ENCODE results near the gene EMC6.

Gene EMC6

DNA sequence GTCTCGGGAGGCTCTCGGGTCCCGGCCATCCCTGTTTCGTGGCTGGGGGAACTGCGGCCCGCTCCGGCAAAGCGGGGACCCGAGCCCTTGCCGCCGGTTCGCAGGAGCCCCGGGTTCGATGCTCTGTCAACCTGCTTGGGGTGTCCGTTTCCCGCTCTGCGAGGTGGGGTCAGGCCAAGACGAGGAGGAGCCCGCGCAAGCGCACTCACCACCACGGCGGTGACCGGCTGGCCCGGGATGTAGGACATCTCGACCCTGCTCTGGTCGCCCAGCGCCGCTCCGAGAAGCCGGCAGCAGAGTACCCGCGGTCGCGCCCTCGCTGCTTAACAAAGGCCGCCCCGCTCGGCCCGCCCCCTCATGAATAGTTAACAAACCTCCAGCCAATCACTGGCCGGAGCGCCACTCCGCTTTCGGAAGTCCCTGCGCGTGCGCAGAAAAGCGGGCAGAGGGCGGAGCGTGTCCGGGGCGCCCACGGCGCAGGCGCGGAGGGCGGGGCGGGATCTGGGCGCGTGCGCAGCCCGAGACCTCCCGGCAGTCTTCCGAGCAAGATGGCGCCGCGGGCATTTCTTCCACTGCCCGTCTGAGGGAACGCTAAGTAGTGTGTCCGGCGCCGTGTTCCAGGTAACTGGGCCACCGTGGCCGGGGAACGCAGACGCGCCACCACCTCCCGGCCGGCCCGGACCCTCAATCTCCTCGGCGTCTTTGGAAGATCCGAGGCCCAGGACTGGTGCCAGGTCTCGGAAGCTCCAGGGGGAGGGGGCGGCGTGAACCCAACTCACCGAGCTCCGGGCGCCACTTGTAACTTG, at the start of gene EMC6, which contains the start of gene TAX1BP3:
TSS of gene EMC6 (plus strand) at position 534 of the 806 bp plus-strand sequence. CDS start 335 bp downstream, outside the sequence.
TSS of gene TAX1BP3 (minus strand) at position 300 of the 806 bp plus-strand sequence. CDS start at position 248, 52 bp downstream.
- peak; percentile 96 for DNase-seq

DNA sequence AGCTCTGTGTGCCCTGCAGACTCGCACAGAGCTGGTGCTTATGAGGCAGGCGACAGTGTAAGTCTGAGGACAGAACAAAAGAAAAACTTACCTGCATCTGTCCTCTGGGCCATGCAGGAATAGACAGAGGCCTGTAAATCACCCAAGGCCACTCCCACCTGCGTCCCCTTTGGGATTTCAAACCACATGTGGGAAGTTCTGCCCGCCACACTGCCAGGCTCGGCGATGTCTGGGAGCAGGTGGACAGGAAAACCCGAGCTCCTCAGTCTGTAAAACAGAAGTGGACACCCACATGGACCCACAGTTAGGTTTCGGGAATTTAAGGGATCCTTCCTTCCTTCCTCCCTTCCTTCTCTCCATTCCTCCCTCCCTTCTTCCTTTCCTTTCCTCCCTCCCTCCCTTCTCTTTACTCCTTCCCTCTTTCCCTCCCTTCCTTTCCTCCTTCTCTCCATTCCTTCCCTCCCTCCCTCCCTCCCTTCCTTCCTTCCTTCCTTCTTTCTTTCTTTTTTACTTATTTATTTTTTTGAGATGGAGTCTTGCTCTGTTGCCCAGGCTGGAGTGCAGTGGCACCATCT, 47.4 kb upstream of the EMC6 start:
- DNase-seq, result no peak

DNA sequence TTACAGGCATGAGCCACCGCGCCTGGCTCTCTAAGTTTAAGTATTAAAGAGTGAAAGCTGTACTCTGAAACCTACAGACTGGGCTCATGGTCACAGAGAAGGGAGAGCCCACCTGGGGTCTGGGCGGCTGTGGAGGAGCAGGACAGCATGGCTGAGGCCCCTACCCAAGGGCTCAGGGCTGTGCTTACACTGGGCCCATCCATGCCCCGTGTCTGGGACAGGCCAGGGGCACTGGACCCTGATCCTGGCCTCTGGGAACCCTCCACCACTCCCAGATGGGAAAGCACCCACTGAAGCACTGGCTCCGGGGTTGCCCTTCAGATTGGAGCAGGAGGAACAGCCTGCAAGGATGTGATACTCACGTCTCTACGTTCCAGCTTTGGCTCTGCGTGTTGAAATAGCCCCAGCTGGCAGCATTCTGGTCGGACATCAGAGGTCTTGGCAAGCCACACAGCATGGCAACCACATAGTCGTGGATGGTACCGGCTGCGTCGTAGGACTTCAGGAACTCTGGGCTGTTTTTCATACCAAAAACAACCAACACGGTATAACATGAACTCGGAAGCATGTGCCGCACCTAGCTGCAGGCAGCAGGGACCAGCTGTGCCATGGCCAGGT, 45.5 kb upstream of the EMC6 start:
- DNase-seq, result no peak

DNA sequence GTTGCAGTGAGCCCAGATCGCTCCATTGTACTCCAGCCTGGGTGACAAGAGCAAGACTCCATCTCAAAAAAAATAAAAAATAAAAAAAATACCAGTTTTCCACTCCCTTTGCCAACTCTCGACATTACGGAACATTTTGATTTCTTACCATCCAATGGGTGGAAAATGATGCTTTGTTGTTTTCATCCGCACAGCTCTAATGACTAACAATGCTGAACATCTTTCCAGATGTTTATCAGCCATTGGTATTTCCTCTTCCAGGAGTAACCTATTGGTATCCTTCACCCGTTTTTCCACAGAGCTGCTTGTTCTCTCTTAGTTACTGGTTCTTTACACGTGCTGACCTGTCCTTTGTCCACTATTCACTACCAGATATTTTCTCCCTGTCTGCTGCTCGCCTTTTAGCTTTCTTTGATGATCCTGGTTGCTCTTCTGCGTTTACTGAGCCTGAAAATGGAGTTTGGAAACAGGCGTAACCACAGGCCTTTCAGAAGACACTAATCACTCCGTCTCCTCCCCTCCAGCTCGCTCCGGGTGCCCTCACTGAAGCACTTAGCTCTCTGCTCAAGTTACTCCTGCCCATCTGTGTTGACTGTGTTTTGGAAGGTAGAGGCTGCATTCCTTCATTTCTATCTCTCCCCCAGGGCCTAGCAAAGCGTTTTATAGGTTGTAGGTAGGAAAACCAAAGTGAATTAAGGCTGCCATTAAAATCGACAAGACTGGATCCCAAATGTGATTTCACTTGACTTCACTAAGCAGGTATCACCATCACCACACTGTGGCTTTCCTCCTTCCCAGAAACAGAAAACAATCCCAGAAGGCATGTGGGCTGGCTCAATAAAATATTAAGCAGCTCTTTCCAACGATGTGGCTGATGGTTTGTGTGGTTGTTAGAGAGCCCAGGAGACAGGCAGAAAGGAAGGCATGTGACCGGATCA, 41.5 kb upstream of the EMC6 start:
- no peak for DNase-seq

DNA sequence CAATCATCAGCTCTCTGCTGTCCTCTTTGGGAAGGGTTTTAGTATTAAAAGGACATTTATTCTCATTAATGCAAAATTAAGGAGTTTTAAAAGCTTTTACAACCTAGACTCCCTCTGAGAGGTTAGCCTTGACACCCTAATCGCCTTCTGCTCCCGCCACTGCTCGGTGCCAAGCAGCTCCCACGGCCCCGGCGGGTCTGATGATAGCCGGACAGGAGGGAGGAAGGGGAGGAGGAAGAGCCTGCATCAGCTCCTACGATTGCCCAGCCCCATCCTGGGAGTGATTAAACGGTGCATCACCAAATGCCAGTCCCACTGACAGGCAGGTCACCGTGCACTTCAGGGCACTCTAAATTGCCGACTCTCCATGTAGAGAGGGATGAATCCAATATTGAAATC, 40.8 kb upstream of the EMC6 start:
- no peak for DNase-seq

DNA sequence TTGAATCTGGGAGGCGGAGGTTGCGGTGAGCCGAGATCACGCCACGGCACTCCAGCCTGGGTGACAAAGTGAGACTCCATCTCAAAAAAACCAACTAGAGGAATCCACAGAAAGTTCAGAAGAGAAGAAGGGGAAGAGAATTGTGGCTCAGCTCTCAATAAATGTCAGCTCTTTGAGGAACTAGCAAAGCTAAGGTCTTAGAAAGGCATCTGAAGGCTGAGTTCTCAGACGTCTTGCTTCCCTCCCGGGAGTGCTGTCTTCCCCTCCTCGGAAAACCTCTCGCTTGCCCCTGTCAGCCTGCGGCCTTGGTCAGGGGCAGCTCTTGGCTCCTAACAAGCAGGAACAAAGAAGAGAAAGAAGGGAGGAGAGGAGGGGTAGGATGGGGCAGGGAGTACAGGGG, 37.8 kb upstream of the EMC6 start:
- DNase-seq, result no peak

DNA sequence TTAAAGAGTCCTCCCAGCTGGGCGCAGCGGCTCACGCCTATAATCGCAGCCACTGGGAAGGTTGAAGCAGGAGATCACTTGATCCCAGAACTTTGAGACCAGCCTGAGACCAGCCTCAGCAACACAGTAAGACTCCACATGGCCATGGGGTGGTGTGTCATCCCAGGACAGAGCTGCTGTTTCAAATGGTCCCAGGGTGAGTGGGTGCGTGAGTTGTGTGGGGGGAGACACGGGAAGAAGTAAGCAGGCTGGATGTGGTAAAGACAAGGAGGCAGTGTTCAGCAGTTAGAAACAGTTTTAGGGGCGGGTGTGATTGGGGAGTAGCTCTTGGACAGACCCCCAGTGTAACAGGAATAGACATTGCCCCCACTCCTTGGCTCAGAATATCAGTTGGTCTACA, 36.3 kb upstream of the EMC6 start:
- no peak for DNase-seq

DNA sequence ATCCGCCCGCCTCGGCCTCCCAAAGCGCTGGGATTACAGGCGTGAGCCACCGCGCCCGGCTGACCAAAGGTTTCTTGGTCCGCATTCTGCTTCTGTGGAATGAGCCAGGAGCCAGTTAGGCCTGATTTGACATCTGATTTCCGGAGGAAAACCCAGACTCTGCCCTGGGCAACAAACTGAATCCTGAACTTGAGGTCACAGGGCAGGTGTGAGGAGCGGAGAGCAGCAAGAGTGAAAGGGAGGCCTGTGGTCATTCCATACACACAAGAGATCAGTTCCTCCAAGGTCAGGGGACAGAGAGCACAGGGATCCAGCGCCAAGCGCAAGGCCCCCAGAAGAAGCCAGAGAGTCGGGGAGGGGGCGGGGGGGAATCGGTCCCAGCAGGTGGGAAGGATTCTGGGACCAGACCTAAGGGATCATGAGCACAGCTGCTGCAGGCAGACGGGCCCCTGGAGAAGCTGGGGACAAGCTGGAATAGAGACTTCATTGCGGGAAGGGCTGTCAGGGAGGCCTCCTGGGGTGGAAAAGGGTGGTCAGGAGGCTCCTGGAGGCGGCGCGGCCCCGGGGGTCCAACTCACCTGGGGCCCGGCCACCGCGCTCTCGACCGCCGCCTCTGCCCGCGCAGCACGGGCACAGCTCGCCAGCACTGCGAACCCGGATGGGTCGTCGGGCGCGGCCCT, 33.0 kb upstream of the EMC6 start:
- DNase-seq, result no peak

DNA sequence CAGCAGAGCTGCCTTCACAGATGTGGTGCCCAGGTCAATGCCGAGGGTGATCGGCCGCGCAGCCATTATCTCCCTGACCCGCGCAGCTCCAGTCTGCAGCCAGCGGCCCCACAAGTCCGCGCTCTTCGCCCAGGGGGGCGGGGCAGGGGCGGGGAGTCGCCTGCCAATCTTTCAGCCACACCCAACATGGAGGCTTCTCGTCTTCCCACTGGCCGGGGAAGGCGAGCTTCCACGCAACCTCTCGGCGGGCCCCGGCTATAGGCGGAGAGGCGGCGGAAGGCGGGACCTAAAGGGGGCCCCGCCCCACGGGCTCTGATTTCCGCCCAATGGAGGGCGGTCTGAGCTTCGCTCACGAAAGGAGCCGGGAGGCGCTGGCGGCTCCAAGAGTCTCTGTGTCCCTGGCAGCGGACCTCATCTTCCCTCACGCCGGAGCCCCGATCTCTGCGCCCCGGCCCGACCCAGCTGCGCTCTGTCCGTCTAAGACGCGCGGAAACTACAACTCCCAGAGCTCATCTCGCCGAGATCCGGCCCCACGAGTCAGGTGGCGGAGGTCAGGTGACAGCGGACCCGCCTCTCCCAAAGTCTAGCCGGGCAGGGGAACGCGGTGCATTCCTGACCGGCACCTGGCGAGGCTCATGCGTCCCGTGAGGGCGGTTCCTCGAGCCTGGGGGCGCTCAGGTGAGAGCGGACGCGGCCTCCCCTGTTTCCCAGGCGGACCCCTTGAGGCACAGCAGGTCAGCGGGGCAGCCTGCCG, 32.3 kb upstream of the EMC6 start, which contains the start of the genes CTNS and SHPK:
TSS of gene CTNS (plus strand) at position 607 of the 754 bp plus-strand sequence. CDS start 3,447 bp downstream, outside the sequence.
TSS of gene SHPK (minus strand) at position 97 of the 754 bp plus-strand sequence. CDS start at position 66, 31 bp downstream.
- DNase-seq, result peak; percentile 90 to 92

DNA sequence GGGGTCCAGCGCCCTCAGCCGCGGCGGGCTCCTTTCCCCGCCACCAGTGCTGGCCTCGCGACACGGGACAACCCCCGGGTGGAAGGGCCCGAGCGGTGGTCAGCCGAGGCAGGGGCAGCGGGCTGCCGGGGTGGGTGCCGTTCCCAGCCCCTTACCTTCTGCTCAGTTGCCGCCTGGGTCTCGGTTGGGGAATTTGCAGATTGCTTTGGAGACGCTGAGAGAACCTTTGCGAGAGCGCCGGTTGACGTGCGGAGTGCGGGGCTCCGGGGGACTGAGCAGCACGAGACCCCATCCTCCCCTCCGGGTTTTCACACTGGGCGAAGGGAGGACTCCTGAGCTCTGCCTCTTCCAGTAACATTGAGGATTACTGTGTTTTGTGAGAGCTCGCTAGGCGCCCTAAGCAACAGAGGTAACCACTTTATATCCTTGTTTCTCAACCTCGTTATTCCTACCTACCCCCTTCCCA, 31.7 kb upstream of the EMC6 start:
- peak in 1 of 2 experiments; percentile 6 for DNase-seq

DNA sequence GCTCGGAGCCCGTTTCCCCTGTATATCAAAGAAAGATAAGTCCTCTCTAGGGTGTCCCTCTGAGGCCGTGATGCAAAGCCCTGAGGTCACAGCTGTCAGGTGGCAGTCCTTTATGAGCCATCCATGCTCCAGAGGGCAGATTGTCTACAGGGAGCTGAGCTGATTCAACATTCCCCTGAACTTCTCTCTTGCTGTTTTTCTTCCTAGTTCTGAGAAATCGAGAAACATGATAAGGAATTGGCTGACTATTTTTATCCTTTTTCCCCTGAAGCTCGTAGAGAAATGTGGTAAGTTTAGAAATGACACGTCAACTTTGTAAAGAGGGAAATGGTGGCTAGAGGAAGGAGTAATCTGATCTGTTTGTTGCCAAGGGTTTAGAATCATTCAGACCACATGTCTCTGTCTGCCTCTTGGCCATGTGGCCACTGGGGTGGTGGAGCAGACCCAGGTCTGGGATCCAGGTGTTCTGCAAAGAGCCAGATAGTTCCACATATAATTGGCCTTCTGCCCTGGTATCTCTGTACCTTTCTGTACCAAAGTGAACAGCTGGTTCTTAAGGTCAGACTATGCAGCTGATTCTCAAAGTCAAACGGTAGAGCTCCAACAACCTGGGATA, 28.5 kb upstream of the EMC6 start:
- DNase-seq, result no peak

DNA sequence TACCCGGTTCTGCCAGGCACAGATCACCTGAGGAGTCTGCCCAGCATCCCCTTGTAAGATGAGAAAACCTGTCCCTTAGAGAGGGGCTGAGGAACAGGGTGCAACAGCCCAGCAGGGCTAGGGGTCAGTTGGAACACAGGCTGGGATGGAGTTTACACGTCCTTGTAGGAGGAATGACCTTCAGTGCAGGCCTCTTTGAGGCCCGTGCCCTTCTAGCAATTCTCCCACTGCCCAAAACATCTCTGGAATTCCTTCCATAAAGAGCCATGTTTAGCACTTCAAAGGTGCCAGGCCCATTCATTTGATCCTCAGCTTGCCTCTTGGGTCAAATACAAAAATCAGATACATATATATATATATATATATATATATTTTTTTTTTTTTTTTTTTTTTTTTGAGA, 27.6 kb upstream of the EMC6 start:
- DNase-seq, result no peak

DNA sequence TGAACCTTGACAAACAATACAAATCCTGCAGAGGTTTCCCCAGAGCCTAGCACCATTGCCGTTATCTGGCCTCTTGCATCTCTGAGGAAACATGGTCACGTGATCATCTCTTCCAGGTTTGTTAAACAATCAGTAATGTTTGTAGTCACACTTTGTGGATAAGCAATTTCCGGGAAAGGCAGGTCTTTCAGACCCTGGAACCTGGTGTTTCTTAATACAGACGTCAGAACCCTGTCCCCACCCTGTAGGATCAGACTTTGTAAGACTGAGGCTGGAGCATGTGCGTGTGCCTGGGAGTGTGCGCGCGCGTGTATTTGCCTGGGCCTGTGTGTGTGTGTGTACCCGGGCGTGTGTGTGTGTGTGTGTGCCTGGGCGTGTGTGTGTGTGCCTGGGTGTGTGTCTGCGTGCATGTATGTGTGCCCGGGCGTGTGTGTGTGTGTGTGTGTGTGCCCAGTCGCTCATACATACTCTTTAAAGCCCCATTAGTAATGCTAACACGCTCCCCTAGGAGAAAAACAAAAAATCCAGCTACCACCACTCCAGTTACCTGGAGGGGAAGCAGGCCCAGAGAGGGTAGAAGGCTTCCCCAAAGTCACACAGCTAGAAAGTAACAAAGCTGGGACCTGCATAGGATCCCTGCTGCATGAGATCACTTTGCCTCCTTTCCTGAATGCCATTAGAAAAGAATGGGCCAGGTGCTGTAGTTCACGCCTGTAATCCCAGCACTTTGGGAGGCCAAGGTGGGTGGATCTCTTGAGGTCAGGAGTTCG, 26.7 kb upstream of the EMC6 start:
- no peak for DNase-seq

DNA sequence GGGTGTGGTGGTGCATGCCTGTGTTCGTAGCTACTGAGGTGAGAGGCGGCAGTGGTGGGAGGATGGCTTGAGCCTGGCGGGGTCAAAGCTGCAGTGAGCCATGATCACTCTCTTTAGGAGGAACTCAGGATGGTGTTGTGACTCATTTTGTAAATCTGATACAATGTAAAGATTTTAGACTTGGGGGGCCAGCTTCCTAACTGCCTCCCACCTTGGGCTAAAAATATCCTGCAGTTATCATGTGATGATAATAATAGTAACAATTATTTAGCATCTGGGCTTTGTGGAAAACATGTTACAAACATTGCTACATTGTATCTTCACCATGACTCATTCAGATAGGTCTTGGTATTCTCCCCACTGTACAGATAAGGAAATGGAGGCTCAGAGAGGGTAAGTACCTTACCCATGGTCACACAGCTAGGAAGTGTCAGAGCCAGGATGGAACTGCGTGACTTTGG, 24.7 kb upstream of the EMC6 start:
- no peak for DNase-seq

DNA sequence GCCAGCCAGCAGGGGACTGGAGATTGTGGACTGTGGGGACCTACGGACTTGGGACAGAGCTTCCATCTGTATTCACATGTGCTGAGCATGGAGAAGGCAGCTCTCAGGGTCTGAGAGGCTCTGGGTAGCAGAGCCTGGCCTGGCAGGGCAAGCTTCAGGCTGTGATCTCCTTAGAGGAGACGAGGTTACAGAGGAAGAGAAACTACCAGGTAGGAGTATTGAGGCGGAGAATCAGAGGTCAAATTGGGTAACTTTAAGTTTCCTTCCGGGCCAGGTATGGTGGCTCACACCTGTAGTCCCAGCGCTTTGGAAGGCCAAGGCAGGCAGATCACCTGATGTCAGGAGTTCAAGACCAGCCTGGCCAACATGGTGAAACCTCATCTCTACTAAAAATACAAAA, 23.3 kb upstream of the EMC6 start:
- no peak for DNase-seq

DNA sequence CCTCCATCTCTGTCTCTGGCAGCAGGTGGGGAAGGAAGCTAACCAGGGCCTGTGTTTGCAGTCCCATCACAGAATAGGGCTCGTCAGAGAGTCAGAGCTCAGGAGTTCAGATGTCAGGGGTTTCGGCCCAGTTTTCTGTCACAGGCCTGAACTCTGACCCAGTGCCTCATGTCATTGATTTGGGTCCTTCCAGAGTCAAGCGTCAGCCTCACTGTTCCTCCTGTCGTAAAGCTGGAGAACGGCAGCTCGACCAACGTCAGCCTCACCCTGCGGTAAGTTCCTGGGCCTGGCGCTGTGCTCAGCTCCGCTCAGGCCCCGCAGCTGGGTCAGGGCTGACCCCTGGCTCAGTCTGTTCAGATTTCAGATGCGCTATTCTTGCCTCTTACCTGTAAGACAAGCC, 21.4 kb upstream of the EMC6 start:
- DNase-seq, result no peak

DNA sequence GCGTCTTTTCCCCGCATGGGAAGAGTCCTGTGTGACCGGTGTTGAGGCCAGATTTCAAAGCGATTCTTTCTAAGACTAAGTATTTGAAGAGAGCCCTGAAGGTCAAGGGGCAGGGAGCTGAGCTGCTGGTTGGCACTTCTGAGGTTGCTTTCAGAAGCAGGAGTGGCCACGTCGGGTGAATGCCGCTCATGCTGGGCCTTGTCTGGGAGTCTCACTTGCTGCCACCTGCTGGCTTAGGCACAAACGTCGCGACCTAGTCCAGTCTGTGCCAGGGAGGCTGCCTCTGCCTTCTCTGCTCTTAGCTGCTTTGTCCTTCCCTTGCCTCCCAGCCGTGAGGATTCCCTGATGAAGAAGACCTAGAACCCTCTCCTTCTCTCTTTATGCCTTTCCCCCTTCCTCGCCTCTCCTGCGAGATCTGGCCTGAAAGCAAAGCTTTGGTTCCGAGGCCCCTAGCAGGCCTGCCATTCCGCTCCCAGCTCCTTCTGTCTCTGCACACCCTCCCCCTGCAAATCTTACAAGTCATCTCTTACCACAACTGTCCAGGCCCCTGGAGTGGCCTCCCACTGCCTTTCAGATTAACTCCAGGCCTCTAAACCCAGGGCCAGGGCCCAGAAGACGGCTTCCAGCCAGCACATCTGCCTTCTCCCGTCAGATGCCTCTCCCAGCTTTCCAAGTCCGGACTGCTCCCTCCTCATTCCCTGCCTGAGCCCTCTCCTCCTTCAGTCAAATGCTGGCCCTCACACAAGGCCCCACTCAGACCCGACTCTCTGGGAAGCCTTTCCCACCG, 20.6 kb upstream of the EMC6 start:
- DNase-seq, result peak; percentile 39

DNA sequence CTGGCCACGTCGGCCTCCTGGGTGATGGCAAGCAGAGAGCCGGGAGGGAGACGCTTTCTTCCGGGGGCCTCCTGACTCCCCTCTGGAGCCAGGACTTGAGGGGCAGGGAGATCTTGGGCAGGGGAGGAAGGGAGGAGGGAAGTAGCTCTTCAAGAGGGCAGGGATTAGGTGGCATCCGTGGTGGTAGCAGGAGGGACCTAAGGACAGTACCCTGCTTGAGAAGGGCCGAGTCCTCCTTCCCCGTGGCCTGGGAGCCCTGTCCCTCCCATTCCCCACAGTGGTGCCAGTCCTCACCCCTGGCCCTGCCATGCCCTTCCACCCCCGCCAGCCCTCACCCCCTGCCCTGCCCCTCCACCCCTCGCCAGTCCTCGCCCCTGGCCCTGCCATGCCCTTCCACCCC, 12.8 kb upstream of the EMC6 start:
- DNase-seq, result no peak

DNA sequence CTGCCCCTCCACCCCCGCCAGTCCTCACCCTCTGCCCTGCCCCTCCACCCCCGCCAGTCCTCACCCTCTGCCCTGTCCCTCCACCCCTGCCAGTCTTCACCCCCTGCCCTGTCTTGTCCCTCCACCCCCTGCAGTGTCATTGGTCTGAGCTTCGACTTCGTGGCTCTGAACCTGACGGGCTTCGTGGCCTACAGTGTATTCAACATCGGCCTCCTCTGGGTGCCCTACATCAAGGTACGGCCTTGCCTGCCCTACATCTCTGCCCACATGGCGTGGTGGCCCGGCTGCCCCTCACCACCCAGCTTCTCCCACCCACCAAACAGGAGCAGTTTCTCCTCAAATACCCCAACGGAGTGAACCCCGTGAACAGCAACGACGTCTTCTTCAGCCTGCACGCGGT, 12.3 kb upstream of the EMC6 start:
- DNase-seq, result no peak
